Ishikawa (cell line): ENCODE data around the gene NR5A2.

ENCODE experiments used
- CEBPB ChIP-seq: IDR thresholded peaks from 2 replicates; pipeline ENCODE4 v1.6.1; 2012
- CREB1 ChIP-seq: IDR thresholded peaks from 2 replicates; pipeline ENCODE4 v1.6.1; 2012; ENCODE audit warnings: low read depth
- EGR1 ChIP-seq: IDR thresholded peaks from 2 replicates; pipeline ENCODE4 v1.6.1; 2012
- EP300 ChIP-seq: IDR thresholded peaks from 2 replicates; pipeline ENCODE4 v1.6.1; 2012; ENCODE audit warnings: borderline replicate concordance
- FOXM1 ChIP-seq: IDR thresholded peaks from 2 replicates; pipeline ENCODE4 v1.6.1; 2012; ENCODE audit warnings: low read depth, borderline replicate concordance
- NFIC ChIP-seq: IDR thresholded peaks from 2 replicates; pipeline ENCODE4 v1.6.1; 2012
- RAD21 ChIP-seq: IDR thresholded peaks from 2 replicates; pipeline ENCODE4 v1.6.1; 2012; ENCODE audit warnings: low read depth
- TAF1 ChIP-seq: IDR thresholded peaks from 2 replicates; pipeline ENCODE4 v1.6.1; 2012; ENCODE audit warnings: low read depth, mild to moderate bottlenecking
- TCF12 ChIP-seq: IDR thresholded peaks from 2 replicates; pipeline ENCODE4 v1.6.1; 2012; ENCODE audit warnings: low read depth
- TEAD4 ChIP-seq: IDR thresholded peaks from 2 replicates; pipeline ENCODE4 v1.6.1; 2012
- YY1 ChIP-seq: IDR thresholded peaks from 2 replicates; pipeline ENCODE4 v1.6.1; 2012; ENCODE audit warnings: low read depth
- ZBTB7A ChIP-seq: IDR thresholded peaks from 2 replicates; pipeline ENCODE4 v1.6.1; 2012; ENCODE audit warnings: low read depth
- TF ChIP-seq, protein P1 (sequence below): IDR thresholded peaks from 2 replicates; pipeline ENCODE4 v1.6.1; 2012
- TF ChIP-seq, protein P2 (sequence below): IDR thresholded peaks from 2 replicates; pipeline ENCODE4 v1.6.1; 2012; ENCODE audit warnings: low read depth, mild to moderate bottlenecking
- TF ChIP-seq, protein P3 (sequence below): IDR thresholded peaks from 2 replicates; pipeline ENCODE4 v1.6.1; 2012

NR5A2 gene

DNA sequence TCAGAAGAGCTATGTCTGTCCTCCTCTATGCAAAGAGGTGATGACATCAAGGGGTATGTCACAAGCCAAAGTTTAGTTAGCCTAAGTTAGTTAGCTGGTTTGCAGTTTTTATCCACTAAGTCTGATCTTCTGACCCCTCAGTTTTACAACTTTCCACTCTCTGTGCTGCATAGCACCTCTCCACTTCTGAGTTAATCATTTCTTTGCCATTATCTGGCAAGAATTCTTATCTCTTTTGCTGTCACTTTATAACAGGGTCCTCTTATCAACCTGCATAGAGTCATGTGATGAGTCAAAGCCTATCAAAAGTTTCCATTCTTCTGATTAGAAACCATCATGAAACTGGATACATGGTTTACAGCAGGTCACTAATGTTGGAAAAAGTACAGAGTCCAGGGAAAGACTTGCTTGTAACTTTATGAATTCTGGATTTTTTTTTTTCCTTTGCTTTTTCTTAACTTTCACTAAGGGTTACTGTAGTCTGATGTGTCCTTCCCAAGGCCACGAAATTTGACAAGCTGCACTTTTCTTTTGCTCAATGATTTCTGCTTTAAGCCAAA lies at the start of gene NR5A2:
NR5A2 (plus strand) TSS at position 447 of the 560 bp plus-strand sequence. CDS start 138 bp downstream, outside the sequence.
- TF ChIP-seq EP300 (no peak), EGR1 (no peak), YY1 (no peak), TEAD4 (no peak), RAD21 (no peak), TAF1 (no peak), TCF12 (no peak), CREB1 (no peak), CEBPB (no peak), FOXM1 (no peak), ZBTB7A (no peak), NFIC (no peak)
- TF ChIP-seq, protein P1, sequence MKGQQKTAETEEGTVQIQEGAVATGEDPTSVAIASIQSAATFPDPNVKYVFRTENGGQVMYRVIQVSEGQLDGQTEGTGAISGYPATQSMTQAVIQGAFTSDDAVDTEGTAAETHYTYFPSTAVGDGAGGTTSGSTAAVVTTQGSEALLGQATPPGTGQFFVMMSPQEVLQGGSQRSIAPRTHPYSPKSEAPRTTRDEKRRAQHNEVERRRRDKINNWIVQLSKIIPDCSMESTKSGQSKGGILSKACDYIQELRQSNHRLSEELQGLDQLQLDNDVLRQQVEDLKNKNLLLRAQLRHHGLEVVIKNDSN = no peak
- TF ChIP-seq, protein P2, sequence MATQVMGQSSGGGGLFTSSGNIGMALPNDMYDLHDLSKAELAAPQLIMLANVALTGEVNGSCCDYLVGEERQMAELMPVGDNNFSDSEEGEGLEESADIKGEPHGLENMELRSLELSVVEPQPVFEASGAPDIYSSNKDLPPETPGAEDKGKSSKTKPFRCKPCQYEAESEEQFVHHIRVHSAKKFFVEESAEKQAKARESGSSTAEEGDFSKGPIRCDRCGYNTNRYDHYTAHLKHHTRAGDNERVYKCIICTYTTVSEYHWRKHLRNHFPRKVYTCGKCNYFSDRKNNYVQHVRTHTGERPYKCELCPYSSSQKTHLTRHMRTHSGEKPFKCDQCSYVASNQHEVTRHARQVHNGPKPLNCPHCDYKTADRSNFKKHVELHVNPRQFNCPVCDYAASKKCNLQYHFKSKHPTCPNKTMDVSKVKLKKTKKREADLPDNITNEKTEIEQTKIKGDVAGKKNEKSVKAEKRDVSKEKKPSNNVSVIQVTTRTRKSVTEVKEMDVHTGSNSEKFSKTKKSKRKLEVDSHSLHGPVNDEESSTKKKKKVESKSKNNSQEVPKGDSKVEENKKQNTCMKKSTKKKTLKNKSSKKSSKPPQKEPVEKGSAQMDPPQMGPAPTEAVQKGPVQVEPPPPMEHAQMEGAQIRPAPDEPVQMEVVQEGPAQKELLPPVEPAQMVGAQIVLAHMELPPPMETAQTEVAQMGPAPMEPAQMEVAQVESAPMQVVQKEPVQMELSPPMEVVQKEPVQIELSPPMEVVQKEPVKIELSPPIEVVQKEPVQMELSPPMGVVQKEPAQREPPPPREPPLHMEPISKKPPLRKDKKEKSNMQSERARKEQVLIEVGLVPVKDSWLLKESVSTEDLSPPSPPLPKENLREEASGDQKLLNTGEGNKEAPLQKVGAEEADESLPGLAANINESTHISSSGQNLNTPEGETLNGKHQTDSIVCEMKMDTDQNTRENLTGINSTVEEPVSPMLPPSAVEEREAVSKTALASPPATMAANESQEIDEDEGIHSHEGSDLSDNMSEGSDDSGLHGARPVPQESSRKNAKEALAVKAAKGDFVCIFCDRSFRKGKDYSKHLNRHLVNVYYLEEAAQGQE = no peak
- TF ChIP-seq, protein P3, sequence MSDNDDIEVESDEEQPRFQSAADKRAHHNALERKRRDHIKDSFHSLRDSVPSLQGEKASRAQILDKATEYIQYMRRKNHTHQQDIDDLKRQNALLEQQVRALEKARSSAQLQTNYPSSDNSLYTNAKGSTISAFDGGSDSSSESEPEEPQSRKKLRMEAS = no peak

GRCh38 chr1:199978408-199978940 lies 49.0 kb upstream of the NR5A2 start:
- TF ChIP-seq NFIC (no peak), EP300 (no peak), FOXM1 (no peak), TEAD4 (no peak), EGR1 (no peak), YY1 (no peak), RAD21 (no peak), TCF12 (no peak), CEBPB (no peak), TAF1 (no peak), ZBTB7A (no peak)
- TF ChIP-seq, protein P2 = no peak
- TF ChIP-seq, protein P3 = no peak
- TF ChIP-seq, protein P1 = no peak

DNA sequence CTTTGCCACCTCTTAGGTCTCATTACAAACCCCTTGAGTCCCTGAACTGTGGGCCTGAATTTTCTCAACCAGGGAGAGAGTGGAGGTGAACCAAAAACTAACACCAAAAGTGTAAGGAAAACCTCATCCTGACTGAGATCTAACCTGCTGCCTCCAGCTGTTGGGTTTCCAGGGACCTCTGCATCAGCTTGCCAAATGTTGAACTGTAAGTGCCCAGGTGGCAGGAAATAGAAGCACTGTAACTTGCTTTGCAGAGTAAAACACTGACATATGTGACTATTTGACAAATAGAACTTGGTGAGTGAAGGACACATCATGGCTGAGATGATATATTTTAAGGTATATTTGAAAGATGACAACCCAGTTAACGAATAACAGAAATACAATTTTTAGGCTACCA lies 48.4 kb upstream of the NR5A2 start:
- TF ChIP-seq, protein P2 = no peak
- TF ChIP-seq TEAD4 (no peak), YY1 (no peak), CREB1 (no peak), RAD21 (no peak), CEBPB (no peak), TAF1 (no peak), ZBTB7A (no peak), NFIC (no peak), EGR1 (no peak), FOXM1 (no peak), TCF12 (no peak), EP300 (no peak)
- TF ChIP-seq, protein P1 = no peak
- TF ChIP-seq, protein P3 = no peak
